ENCODE results near the gene UBAP2L.
"Not testable (repeated sequence)": the region's sequence is repeated elsewhere in the genome, so short reads cannot be mapped to it uniquely, and the experiment has no call there.

The UBAP2L gene

GRCh38 chr1:154313066-154313356, 92.3 kb downstream of the UBAP2L start:
- TF ChIP-seq JUND (IDR thresholded peaks at IDR 0.05; ENCODE audit: low read depth) = no peak
- in situ Hi-C loops (cut with HindIII; ENCODE audit: low pct_unique_long_range_greater_than_20kb, low sequenced_read_pairs) = no loop called here
- DNase-seq (ENCODE audit: low read depth in 1 of 2, low spot score in 1 of 2) = no peak

DNA sequence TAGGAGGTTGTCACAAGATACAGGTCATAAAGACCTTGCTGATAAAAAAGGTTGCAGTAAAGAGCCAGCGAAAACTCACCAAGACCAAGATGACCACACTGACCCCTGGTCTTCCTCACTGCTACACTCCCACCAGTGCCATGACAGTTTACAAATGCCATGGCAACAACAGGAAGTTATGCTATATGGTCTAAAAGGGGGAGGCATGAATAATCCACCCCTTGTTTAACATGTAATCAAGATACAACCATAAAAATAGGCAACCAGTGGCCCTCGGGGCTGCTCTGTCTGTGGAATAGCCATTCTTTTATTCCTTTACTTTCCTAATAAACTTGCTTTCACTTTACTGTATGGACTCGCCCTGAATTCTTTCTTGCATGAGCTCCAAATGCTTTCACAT, 93.5 kb downstream of the UBAP2L start:
- DNase-seq (ENCODE audit: low read depth in 1 of 2, low spot score in 1 of 2); in situ Hi-C loops (cut with HindIII; ENCODE audit: low pct_unique_long_range_greater_than_20kb, low sequenced_read_pairs): not testable (repeated sequence)

GRCh38 chr1:154316704-154317103, 95.9 kb downstream of the UBAP2L start:
- in situ Hi-C loops (cut with HindIII; ENCODE audit: low pct_unique_long_range_greater_than_20kb, low sequenced_read_pairs) = no loop called here
- DNase-seq (ENCODE audit: low read depth in 1 of 2, low spot score in 1 of 2) = no peak
- no peak for TF ChIP-seq JUND (IDR thresholded peaks at IDR 0.05; ENCODE audit: low read depth)

GRCh38 chr1:154318386-154318785, 97.6 kb downstream of the UBAP2L start:
- TF ChIP-seq JUND (IDR thresholded peaks at IDR 0.05; ENCODE audit: low read depth) = no peak
- no peak for DNase-seq (ENCODE audit: low read depth in 1 of 2, low spot score in 1 of 2)
- in situ Hi-C loops (cut with HindIII; ENCODE audit: low pct_unique_long_range_greater_than_20kb, low sequenced_read_pairs) = no loop called here

All from T47D (cell line).